Glomerular visceral epithelial cell (primary cell): Measurements from ENCODE around the gene ZNF674.
"Not testable (repeated sequence)": the region's sequence is repeated elsewhere in the genome, so short reads cannot be mapped to it uniquely, and the experiment has no call there.

Source experiments
- DNase-seq: peaks from one replicate; pipeline ENCODE4 v3.0.0-alpha.2; 2016; ENCODE audit errors: extremely low spot score

The ZNF674 gene

GRCh38 chrX:46465203-46465602 lies 80.0 kb downstream of the ZNF674 start:
- no peak for DNase-seq

DNA sequence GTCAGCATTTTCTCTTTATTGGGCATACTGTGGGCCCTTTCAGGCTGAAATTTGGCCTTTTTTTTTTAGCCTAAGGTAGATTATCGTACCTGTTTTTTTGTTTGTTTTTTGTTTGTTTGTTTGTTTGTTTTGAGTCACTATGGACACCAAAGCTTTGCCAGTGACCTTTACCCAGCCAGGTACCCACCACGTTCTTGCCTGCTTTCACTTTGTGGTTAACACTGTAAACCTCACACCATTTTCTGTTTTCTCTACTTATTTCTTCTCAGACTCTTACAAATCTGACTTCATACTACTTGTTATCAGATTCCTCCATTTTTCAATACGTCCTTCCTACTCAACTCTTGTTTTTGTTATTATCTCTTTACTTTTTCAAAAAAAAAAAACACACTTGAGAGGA lies 81.5 kb downstream of the ZNF674 start:
- DNase-seq: no peak

DNA sequence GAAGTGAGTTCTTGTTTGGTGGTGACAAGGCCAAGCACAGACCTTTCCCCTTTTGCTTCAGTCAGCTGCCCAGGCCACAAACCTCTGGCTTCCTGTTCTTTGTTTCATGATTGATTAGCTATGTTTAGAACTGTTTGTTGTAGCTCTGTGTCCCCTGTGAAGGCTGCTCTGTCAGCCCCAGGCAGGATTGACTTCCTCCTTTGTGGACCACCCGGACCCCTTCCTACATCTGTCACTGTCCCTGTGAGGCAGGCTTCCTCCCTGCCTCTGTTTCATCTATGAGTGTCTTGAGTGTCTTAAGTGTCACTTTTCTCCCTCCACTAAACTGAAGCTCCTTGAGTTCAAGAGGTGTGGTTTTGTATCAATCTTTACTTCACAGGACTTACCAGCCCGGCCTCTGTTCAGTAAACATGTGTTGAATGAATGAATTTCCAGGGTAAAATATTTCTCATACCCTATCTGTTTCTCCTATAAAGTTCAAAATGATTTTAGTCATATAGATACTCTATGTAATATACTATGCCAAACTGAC lies 83.5 kb downstream of the ZNF674 start:
- DNase-seq: no peak

DNA sequence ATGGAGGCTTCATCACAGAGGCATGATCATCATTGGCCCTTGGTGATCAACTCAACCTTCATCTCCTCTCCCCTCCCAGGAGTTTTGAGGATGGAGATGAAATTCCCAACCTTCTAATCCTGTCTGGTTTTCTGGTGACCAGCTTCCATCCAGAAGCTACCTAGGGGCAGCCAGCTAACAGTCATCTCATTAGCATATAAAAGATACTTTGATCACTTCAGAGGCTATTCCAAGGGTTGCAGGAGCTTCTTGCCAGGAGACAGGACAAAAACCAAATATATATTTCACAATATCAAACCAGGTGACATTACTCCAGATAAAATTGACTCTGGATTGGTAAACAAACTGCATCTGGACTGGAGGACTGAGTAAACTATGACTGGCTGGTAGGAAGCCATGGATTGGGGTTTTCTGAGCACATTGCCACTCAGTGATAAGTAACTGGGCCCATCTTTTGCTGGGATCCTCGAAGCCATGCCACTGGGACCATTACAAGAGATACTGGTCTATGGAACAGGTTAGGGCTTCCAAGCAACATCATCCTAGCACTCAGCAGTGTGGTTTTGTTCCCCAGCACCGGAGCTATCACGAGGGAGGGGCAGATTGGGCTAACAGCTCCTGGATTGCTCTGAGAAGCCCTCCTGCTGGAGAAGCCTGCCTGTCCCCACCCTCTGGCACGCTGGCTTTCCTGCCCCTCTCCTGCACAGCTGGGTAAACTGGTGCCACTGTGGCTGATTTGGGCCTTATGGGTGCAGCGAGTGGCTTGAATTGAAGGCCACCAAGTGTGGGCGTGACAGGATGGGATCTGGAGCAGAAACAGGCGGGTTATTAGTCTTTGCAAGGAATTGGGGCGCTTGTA lies 84.2 kb downstream of the ZNF674 start:
- DNase-seq: not testable (repeated sequence)

DNA sequence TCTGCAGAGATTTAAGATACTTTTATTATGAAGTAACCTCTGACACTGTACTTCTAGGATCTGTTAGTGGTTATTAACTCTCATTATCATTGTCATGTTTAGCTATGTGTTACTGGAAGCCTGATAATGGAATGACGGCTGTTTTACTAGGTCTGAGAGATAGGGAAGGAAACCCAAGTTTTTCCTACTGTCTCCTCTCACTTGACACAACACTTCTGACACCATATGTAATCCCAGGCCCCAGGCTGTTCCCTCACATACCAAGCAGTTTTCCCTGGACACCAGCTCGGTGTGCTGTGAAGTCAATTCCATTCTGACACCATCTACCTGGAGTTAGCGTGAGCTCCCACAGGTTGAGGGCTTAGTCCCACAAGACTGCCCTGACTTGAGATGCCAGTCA lies 85.6 kb downstream of the ZNF674 start:
- DNase-seq: no peak

GRCh38 chrX:46456125-46456922 lies 88.9 kb downstream of the ZNF674 start:
- DNase-seq: no peak
